Astrocyte (in vitro differentiated cells and primary cell): ENCODE measurements around the gene BCAR1.

Source experiments
- CTCF ChIP-seq: IDR thresholded peaks from 2 replicates; pipeline ENCODE4 v1.5.1; 2011; ENCODE audit warnings: low read depth, mild to moderate bottlenecking, inconsistent platforms, low read length, moderate library complexity; ENCODE audit not compliant: insufficient read depth
- EZH2 ChIP-seq: IDR thresholded peaks from 2 replicates; pipeline ENCODE4 v1.6.1; 2012; ENCODE audit warnings: mild to moderate bottlenecking, low read length, inconsistent platforms; ENCODE audit not compliant: insufficient read depth

DNA sequence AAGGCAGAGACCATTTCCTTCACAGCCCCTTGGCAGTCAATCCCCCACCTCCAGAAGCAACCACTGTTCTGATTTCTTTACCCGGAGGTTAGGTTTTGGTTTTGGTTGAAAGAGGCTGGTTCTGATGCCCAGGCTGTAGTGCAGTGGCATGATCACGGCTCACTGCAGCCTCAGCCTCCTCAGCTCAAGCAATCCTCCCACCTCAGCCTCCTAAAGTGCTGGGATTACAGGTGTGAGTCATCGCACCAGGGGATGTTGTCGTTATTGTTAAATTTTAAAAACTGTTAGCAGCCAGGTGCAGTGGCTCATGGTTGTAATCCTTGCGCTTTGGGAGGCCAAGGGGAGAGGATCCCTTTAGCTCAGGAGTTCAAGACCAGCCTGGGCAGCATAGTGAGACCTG is 41.5 kb downstream of the BCAR1 start:
- TF ChIP-seq CTCF, result no peak
- TF ChIP-seq EZH2, result no peak
